Retinal pigment epithelial cell (primary cell): ENCODE measurements around the gene PZP.
"Not testable (repeated sequence)": the region's sequence is repeated elsewhere in the genome, so short reads cannot be mapped to it uniquely, and the experiment has no call there.

Experiments used
- DNase-seq: peaks from one replicate; pipeline ENCODE4 v3.0.0-alpha.2; 2010; ENCODE audit warnings: low read depth
- H3K4me3 ChIP-seq: 2 replicates; pipeline ENCODE4 v1.5.1; 2011; ENCODE audit warnings: mild to moderate bottlenecking, low read length, control low read depth, moderate library complexity
- TF ChIP-seq, protein P1 (sequence below): conservative IDR thresholded peaks from 2 replicates; pipeline ENCODE4 v1.5.1; 2011; ENCODE audit warnings: low read depth, low read length, control low read depth, inconsistent platforms

Gene PZP

DNA sequence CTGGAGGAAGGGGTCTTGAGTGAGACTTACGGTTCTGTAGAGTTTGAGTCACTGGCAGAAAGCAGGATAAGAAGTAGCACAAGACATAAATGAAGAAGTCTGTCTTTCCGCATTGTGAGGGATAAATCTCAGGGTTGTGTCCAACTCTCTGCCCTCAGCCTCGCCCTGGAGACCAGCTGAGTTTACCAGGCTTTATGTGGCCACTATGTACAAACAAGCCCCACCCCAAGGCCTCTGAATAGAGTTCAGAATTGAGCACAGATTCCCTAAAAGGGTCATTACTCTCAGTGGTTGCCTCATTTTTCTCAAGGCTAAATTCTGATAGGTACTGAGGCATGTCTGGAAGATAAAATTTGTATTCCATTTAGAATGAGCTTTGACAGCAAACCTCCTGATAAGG is at the start of gene PZP:
Gene PZP, minus strand, starts transcription at position 167 of the 400 bp plus-strand sequence. Its CDS starts 54 bp downstream, at position 113.
- TF ChIP-seq, protein P1, sequence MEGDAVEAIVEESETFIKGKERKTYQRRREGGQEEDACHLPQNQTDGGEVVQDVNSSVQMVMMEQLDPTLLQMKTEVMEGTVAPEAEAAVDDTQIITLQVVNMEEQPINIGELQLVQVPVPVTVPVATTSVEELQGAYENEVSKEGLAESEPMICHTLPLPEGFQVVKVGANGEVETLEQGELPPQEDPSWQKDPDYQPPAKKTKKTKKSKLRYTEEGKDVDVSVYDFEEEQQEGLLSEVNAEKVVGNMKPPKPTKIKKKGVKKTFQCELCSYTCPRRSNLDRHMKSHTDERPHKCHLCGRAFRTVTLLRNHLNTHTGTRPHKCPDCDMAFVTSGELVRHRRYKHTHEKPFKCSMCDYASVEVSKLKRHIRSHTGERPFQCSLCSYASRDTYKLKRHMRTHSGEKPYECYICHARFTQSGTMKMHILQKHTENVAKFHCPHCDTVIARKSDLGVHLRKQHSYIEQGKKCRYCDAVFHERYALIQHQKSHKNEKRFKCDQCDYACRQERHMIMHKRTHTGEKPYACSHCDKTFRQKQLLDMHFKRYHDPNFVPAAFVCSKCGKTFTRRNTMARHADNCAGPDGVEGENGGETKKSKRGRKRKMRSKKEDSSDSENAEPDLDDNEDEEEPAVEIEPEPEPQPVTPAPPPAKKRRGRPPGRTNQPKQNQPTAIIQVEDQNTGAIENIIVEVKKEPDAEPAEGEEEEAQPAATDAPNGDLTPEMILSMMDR = no peak
- no peak within 1 kb of the TSS for H3K4me3 ChIP-seq
- no peak for DNase-seq

DNA sequence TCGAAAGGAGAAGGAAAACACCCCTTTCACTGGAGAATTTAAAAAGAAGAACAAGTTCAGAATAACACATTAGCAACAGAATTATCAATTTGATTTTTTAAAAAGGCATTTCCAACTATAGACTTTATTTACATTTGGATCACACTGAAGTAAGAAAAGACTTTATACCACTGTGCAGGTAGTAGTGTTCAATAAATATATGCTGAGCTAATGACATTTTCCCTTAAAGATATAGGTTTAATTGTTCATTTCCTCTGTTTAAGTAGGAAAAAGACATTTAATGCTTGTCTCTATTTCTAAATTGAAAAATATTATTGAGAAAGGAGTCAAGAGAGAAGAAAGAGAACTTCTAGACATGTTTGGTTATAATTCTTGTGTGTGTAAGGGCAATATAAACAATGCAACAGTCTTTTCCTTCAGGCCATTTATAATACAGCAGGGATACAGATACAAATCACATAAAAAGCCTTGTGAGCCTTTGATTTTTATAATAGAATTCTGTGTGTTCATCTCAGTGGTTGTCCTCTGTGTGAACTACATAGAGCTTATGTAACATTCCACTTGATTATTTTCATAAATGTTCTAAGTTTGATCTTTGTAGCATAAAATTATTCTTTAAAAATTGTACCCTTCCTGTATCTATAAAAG is 48.7 kb upstream of the PZP start:
- no peak for DNase-seq
- TF ChIP-seq, protein P1 = no peak
- no peak overlapping the region for H3K4me3 ChIP-seq

DNA sequence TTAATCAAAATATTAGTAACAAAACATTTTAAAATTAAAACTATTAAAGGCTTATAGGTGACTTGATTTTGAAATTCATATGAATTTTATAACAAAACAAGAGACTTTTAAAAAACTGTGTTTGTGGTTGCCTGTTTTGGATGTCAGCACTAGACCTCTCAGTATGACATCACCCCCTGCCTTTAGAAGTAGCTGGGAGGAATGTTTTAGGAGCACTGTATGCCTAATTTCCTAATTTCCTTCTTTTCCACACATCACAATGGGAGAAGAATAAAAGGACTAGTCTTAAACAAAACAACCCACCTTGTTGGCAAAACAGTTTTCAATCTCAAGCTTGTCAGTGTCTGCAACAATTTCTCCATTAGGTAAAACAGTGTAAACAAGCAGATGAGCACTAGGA is 48.1 kb upstream of the PZP start:
- TF ChIP-seq, protein P1 = no peak
- no peak overlapping the region for H3K4me3 ChIP-seq
- DNase-seq = no peak

GRCh38 chr12:9255837-9256236 is 47.6 kb upstream of the PZP start:
- TF ChIP-seq, protein P1 = no peak
- H3K4me3 ChIP-seq = no peak overlapping the region
- DNase-seq = no peak

DNA sequence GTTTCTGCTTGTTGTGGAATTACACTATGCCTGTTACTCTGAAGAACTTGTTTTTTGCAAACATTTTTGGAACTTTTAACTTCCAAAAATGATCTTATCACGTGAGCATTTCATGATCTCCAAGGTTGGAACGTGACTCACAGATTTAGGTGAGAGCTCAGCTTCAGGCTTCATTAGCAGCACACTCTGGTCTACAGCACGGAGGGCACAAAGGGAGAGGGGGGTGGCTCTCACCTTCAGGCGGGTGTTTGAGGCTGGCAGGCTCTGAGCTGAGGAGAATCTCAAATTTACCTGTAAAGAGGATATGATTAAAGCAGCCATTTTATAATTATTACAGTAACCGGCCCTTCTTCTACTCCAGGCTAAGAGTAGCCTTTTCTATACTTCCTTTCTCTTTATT is 45.3 kb upstream of the PZP start:
- TF ChIP-seq, protein P1 = no peak
- DNase-seq = no peak
- H3K4me3 ChIP-seq = no peak overlapping the region

DNA sequence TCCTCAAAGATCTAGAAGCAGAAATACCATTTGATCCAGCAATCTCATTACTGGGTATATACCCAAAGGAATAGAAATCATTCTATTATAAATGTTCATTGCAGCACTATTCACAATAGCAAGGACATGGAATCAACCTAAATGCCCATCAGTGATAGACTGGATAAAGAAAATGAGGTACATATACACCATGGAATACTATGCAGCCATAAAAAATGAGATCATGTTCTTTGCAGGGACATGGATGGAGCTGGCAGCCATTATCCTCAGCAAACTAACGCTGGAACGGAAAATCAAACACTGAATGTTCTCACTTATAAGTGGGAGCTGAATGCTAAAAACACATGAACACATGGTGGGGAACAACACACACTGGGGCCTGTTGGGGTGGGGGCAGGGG is 44.6 kb upstream of the PZP start:
- not testable (repeated sequence) for DNase-seq, H3K4me3 ChIP-seq

DNA sequence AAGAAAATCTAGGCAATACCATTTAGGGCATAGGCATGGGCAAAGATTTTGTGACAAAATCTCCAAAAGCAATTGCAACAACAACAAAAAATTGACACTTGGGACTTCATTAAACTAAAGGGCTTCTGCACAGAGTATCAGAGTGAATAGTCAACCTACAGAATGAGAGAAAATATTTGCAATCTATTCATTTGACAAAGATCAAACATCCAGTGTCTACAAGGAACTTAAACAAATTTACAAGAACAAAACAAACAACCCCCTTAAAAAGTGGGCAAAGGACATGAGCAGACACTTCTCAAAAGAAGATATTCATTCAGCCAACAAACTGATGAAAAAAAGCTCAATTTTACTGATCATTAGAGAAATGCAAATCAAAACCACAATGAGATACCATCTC is 44.1 kb upstream of the PZP start:
- no peak for DNase-seq
- no peak overlapping the region for H3K4me3 ChIP-seq
- TF ChIP-seq, protein P1 = no peak

GRCh38 chr12:9248435-9248834 is 40.2 kb upstream of the PZP start:
- H3K4me3 ChIP-seq = no peak overlapping the region
- TF ChIP-seq, protein P1 = no peak
- no peak for DNase-seq
